ENCODE results near the gene SPRN.
"Not testable (repeated sequence)": the region's sequence is repeated elsewhere in the genome, so short reads cannot be mapped to it uniquely, and the experiment has no call there.

Gene SPRN

GRCh38 chr10:133456041-133456951 is 31.9 kb upstream of the SPRN start:
- no peak for DNase-seq

GRCh38 chr10:133455611-133456031 is 31.2 kb upstream of the SPRN start:
- no peak for DNase-seq

GRCh38 chr10:133455196-133455595 is 30.8 kb upstream of the SPRN start:
- DNase-seq, result no peak

GRCh38 chr10:133454204-133454893 is 29.9 kb upstream of the SPRN start:
- no peak for DNase-seq

GRCh38 chr10:133453516-133454203 is 29.2 kb upstream of the SPRN start, which contains the start of gene SCART1:
TSS of gene SCART1 (plus strand) at chr10:133453945. CDS start at chr10:133453998, 53 bp downstream.
- DNase-seq, result no peak

GRCh38 chr10:133452453-133452852 is 28.0 kb upstream of the SPRN start:
- no peak for DNase-seq

- DNase-seq, result no peak
Observed at GRCh38 chr10:133451346-133451745, 26.9 kb upstream of the SPRN start.

- DNase-seq, result no peak
Observed at GRCh38 chr10:133448120-133448519, 23.7 kb upstream of the SPRN start.

GRCh38 chr10:133446979-133447378 is 22.6 kb upstream of the SPRN start:
- no peak for DNase-seq

- no peak for DNase-seq
Observed at GRCh38 chr10:133445751-133446708, 21.6 kb upstream of the SPRN start.

GRCh38 chr10:133445268-133445732 is 20.9 kb upstream of the SPRN start:
- no peak for DNase-seq

- DNase-seq, result no peak
Observed at GRCh38 chr10:133444342-133445267, 20.2 kb upstream of the SPRN start.

- no peak for DNase-seq
Observed at GRCh38 chr10:133442967-133443924, 18.8 kb upstream of the SPRN start.

- no peak for DNase-seq
Observed at GRCh38 chr10:133442191-133442966, 18.0 kb upstream of the SPRN start.

GRCh38 chr10:133441780-133442179 is 17.4 kb upstream of the SPRN start:
- no peak for DNase-seq

- not testable (repeated sequence) for DNase-seq
Observed at GRCh38 chr10:133441356-133441755, 16.9 kb upstream of the SPRN start.

- DNase-seq, result no peak
Observed at GRCh38 chr10:133440633-133441285, 16.3 kb upstream of the SPRN start.

Measured in stimulated activated CD4-positive, alpha-beta T cell treated with anti-CD3 and anti-CD28 coated beads, Interleukin-15, amount 100 ng/mL, for 24 hours (primary cell).